Upper lobe of right lung (tissue), 1 donor: ENCODE results near the gene TMEM154. TPM values are rescaled to one million over a fixed set of nuclear protein-coding genes. Genes with fewer than 3 reads are reported as not detected.

Source experiments
- ATAC-seq: fragments of 200-7000 bp; cut with Tn5 transposase; one replicate; pipeline ENCODE4 v1.9.1; 2020; ENCODE audit warnings: mild to moderate bottlenecking, moderate library complexity
- DNase-seq: peaks from one replicate; pipeline ENCODE4 v3.0.0-alpha.2; 2020
- H3K27ac ChIP-seq: fragments of 200-600 bp; one replicate; pipeline ENCODE4 v1.8.0; 2022
- H3K27me3 ChIP-seq: fragments of 200-600 bp; one replicate; pipeline ENCODE4 v1.8.0; 2022; ENCODE audit warnings: mild to moderate bottlenecking
- H3K36me3 ChIP-seq: fragments of 200-600 bp; one replicate; pipeline ENCODE4 v1.8.0; 2022
- H3K4me1 ChIP-seq: fragments of 200-600 bp; one replicate; pipeline ENCODE4 v1.8.0; 2022
- H3K4me3 ChIP-seq: fragments of 200-600 bp; one replicate; pipeline ENCODE4 v1.8.0; 2022; ENCODE audit warnings: mild to moderate bottlenecking
- H3K9me3 ChIP-seq: fragments of 200-600 bp; one replicate; pipeline ENCODE4 v1.8.0; 2022
- intact Hi-C: fragments of 100-400 bp; cut with DNase I; formaldehyde crosslinking; loops from one replicate; pipeline ENCODE4 v1.11.0; 2022
- total RNA-seq: library from RNA; stranded (reverse); fragmentation: NEBNext Ultra II Directional; extraction: Animal tissue kit (Norgen Biotek cat#: 25700); gene quantifications from one replicate; pipeline ENCODE4 v1.2.1, GENCODE V29; 2021
- TF ChIP-seq, protein P1 (sequence below): fragments of 200-600 bp; IDR thresholded peaks from one replicate; pipeline ENCODE4 v1.8.0; 2022; ENCODE audit warnings: antibody characterized with exemption
- donor health status: DM: no; HTN: yes; CAD: no; lungs with severe emphysema.

The TMEM154 gene
- total RNA-seq, 1 donor from 2014 or later: 12.7 TPM

DNA sequence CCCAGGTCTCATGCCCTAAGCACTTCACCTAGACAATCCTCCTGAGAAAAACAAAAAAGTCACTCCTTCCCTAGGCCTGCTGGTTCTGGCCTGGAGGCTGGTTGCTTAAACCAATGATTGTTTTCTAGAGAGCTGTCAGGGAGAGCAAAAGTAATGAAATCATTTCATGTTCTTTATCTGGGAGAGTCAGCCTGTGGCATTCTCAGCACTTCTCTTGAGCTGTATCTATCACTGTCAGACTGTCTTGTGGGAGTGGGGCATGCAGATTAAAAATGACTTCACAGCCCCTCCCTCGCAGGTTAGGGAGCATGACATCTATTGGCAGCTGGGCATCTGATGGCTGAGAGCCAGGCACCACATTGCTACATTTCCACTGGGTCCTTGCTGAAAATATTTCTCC lies 20.4 kb upstream of the TMEM154 start:
- ATAC-seq: no peak
- TF ChIP-seq, protein P1, sequence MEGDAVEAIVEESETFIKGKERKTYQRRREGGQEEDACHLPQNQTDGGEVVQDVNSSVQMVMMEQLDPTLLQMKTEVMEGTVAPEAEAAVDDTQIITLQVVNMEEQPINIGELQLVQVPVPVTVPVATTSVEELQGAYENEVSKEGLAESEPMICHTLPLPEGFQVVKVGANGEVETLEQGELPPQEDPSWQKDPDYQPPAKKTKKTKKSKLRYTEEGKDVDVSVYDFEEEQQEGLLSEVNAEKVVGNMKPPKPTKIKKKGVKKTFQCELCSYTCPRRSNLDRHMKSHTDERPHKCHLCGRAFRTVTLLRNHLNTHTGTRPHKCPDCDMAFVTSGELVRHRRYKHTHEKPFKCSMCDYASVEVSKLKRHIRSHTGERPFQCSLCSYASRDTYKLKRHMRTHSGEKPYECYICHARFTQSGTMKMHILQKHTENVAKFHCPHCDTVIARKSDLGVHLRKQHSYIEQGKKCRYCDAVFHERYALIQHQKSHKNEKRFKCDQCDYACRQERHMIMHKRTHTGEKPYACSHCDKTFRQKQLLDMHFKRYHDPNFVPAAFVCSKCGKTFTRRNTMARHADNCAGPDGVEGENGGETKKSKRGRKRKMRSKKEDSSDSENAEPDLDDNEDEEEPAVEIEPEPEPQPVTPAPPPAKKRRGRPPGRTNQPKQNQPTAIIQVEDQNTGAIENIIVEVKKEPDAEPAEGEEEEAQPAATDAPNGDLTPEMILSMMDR: no peak
- no peak overlapping the region for H3K4me3 ChIP-seq
- DNase-seq: no peak
- no peaks in the 10 kb centered on the region for H3K27me3 ChIP-seq
- intact Hi-C loops: no loop called here
- no peak overlapping the region for H3K27ac ChIP-seq
- H3K9me3 ChIP-seq: no peaks in the 10 kb centered on the region
- H3K36me3 ChIP-seq: no peaks in the 10 kb centered on the region
- H3K4me1 ChIP-seq: no peaks in the 10 kb centered on the region

DNA sequence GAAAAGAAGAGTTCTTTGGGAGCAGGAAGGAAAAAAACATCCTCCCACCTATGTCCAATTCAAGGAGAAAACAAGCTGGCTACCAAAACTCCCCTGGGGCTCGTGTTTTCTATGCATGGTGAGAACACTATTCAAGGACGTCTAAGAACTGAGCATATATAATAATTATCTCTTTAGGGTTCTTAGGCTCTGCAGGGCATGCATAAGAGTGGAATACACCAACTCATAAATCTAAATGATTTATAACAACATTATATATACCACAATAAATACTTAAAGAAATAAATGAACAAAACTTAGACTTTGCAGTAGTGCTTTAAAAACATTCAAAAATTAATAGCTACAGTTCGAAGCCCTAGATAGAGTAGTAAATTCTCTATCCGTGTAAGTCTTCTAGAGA lies 19.5 kb upstream of the TMEM154 start:
- Histone ChIP-seq H3K4me1 (no peaks in the 10 kb centered on the region), H3K27me3 (no peaks in the 10 kb centered on the region), H3K9me3 (no peaks in the 10 kb centered on the region), H3K4me3 (no peak overlapping the region), H3K27ac (no peak overlapping the region), H3K36me3 (no peaks in the 10 kb centered on the region)
- ATAC-seq (no peak), DNase-seq (no peak)
- intact Hi-C loops: no loop called here
- TF ChIP-seq, protein P1: no peak

DNA sequence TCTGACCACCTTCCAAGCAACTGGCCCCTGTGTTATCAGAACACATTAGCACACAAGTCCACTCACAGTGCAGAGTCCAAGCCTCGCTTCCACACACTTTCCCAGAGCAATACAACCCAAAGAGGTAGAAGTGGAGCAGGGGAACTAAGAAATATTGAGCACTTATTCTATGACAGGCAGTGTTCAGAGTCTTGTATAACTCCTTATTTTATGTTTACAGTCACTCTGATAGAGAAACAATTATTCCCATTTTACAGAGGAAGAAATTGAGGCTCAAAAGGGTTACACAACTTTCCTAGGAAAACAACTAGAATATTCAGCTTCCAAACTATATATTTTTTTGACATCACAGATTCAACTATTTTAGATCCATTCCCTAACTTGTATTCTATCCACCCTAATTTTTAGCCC lies 18.3 kb upstream of the TMEM154 start:
- H3K4me3 ChIP-seq: no peak overlapping the region
- H3K36me3 ChIP-seq: no peaks in the 10 kb centered on the region
- TF ChIP-seq, protein P1: no peak
- H3K4me1 ChIP-seq: no peaks in the 10 kb centered on the region
- intact Hi-C loops: no loop called here
- DNase-seq (no peak), ATAC-seq (no peak)
- H3K9me3 ChIP-seq: no peaks in the 10 kb centered on the region
- H3K27me3 ChIP-seq: no peaks in the 10 kb centered on the region
- no peak overlapping the region for H3K27ac ChIP-seq

DNA sequence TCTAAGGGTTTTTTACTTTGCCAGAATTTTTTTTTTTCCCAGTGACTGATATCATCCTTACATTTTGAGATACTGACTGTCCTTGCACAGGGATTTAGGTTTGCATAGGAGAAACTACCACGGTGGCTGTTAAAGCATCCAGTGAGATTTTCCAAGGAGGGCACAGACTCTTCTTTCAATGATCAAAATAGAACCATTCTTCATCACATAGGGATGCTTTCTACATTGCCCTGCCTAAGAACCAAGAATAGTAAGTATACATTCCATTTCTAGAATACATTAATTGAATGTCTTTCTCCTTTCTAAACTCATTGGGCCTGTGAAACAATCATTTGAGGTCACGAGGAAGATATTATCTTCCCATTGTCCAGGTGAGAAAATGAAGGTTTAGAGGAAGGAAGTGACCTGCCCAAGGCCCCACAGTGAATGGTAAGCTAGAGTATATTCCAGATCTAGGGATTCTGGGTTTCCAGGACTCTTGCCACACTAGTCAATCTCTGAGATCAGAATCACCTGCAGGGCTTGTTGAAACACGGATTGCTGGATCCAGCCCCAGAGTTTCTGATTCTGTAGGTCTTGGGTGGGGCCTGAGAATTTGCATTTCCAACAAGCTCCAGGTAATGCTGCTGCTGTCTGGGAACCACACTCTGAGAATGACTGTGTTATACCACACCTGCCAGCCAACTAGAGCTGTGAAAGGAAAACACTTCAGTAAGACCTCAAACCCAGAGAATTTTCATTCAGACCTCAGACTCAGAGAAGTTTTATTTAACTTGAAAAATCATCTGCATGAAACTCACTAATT lies 17.7 kb upstream of the TMEM154 start:
- TF ChIP-seq, protein P1: no peak
- intact Hi-C loops: no loop called here
- Histone ChIP-seq H3K4me3 (no peak overlapping the region), H3K36me3 (no peaks in the 10 kb centered on the region), H3K4me1 (no peaks in the 10 kb centered on the region), H3K9me3 (no peaks in the 10 kb centered on the region), H3K27me3 (no peaks in the 10 kb centered on the region), H3K27ac (no peak overlapping the region)
- no peak for DNase-seq
- ATAC-seq: no peak

DNA sequence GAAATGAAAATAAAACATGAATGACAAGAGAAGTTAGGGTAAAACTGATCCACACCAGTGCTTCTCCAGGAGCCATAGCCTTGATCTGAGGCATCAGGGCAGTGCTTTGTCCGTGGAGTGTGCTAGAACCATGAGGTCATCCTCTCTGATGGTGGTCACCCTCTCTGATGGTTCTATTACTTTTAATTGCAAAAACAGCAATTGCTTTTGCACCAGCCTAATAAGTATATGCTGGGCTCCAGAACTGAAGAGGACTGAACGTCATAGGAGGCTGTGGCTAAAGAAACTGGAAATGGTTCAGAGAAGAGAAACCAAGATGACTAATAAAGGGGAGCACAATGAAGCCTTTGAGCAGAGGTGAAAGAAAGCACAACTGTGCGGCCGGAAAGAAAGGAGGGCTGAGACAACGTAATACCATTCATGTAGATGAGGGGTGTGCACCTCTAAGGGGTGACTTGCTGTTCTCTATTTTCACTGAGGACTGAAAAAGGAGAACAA lies 17.0 kb upstream of the TMEM154 start:
- TF ChIP-seq, protein P1: no peak
- ATAC-seq (peak; percentile 64), DNase-seq (no peak)
- Histone ChIP-seq H3K27ac (no peak overlapping the region), H3K9me3 (no peaks in the 10 kb centered on the region), H3K4me1 (no peaks in the 10 kb centered on the region), H3K36me3 (no peaks in the 10 kb centered on the region), H3K4me3 (no peak overlapping the region), H3K27me3 (no peaks in the 10 kb centered on the region)
- intact Hi-C loops: no loop called here
